NCI-H510A treated with DMSO at 0.1 percent for 48 hours (cell line): ENCODE results near the gene TSBP1.

ENCODE experiments used
- DNase-seq: peaks from one replicate; lab custom pipeline; 2025; lab: John Stamatoyannopoulos, UW

TSBP1 gene, protein sequence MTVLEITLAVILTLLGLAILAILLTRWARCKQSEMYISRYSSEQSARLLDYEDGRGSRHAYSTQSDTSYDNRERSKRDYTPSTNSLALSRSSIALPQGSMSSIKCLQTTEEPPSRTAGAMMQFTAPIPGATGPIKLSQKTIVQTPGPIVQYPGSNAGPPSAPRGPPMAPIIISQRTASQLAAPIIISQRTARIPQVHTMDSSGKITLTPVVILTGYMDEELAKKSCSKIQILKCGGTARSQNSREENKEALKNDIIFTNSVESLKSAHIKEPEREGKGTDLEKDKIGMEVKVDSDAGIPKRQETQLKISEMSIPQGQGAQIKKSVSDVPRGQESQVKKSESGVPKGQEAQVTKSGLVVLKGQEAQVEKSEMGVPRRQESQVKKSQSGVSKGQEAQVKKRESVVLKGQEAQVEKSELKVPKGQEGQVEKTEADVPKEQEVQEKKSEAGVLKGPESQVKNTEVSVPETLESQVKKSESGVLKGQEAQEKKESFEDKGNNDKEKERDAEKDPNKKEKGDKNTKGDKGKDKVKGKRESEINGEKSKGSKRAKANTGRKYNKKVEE

DNA sequence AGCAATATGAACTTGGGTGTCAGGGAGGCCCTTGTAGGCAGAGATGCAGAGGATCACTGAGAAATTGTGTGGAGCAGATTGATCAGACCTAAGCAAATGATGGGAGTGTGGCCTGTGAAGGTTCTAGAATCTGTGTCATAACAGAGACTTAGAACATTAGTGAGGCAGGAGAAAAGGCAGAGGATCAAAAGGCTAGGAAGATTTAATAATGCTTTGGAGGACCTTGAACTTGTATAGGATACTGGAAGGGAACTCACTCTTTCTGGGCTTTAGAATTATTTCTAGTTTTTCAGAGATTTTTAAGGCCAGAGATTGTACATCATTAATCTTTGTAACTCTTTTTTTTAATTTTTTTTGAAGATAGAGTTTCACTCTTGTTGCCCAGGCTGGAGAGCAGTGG, at the start of gene TSBP1:
Gene TSBP1 (minus strand): TSS at position 101 of the 400 bp plus-strand sequence. CDS start 197 bp downstream, outside the sequence.
- DNase-seq = no peak

- no peak for DNase-seq
These were observed 44.3 kb upstream of the TSBP1 start for GRCh38 chr6:32416036-32416435.

- DNase-seq = peak; percentile 40
These were observed 43.9 kb upstream of the TSBP1 start for GRCh38 chr6:32415521-32416019.

DNA sequence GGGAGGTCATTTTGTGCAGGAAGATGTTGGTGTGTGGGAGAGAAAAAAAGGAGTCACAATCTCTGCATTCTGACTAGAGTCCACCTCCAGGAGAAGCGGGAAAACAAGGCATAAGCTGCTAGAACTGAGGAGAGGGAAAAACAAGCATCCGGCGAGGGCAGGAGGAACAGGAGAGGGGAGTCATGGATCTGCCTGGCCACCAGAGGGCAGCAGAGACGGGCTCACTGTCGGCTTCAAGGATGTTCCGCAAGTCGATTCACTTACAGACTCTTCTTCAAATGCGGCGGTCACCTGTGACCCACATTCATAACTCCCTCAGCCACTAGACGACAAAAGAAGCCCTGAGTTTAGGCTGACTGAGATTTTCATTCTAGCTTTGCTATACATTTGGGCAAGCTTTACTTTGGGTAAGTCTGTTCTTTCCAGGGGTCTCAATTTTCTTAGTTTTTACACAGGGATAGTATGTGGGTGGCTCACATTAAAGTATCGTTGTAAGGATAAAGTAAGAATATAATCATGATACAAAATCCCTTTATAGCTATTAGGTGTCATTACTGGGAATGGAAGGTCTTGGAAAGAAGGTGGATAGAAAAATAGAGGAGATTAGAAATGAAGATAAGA, 41.8 kb upstream of the TSBP1 start:
- DNase-seq = peak; percentile 78

GRCh38 chr6:32411566-32412327, 40.0 kb upstream of the TSBP1 start:
- no peak for DNase-seq

DNA sequence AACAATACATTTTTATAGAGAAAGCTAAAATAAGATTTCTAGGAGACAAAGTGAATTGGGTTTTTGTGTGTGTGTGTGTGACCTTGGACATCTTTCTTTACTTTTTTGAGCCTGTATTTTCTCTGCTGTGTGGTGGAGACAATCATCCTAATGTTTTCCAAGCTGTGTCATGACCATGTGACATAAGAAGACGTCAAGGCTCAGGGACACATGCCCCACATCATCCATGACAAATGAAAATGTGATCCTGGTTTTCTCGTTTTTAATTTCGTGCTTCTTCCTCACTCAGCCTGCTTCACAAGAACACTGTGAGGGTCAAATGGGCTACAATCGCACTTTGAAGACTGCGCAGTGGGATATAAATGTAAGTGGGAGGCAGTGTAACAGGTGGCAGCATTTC, 39.2 kb upstream of the TSBP1 start:
- no peak for DNase-seq

DNA sequence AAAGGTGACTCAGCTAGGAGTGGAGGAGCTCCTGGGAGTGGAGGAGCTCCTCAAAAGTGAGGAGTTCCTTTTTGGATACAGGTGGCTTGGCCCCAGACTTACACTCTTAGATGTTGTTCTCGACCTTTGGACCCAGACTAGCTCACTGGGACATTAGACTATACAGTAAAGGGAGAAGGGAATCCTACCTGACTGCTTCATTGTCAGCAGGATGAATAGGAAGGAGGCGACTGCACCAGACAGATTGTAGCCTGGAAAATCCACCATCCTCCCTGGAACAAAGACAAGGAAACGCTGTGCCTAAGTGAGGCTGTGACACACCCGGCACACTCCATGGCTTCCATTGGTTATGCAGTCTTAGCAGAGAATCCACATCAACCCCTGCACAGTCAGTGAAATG, 35.2 kb upstream of the TSBP1 start, which contains the start of gene BTNL2:
Gene BTNL2 (minus strand): TSS at position 325 of the 400 bp plus-strand sequence. CDS start 58 bp downstream, at position 267.
- DNase-seq = no peak

- no peak for DNase-seq
These were observed 34.5 kb upstream of the TSBP1 start for GRCh38 chr6:32406197-32406596.

DNA sequence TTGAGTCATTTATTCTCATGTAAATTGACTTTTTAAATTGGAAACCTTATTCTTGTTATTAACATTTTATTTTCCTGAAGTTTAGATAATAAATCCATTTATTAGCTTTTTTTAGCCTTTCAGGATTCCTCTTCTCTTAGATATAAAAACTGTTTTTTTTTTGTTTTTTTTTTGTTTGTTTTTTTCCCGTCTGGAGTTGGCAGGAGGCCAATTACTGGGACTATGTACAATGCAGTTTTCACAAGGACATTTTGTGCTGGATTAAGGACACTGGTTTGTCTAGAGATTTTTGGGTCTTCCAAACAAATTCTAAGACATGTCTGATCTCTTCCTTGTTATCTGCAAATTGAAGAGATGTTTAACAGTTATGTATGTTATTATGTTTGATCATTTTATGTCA, 34.0 kb upstream of the TSBP1 start:
- no peak for DNase-seq

GRCh38 chr6:32402812-32403211, 31.1 kb upstream of the TSBP1 start:
- no peak for DNase-seq

DNA sequence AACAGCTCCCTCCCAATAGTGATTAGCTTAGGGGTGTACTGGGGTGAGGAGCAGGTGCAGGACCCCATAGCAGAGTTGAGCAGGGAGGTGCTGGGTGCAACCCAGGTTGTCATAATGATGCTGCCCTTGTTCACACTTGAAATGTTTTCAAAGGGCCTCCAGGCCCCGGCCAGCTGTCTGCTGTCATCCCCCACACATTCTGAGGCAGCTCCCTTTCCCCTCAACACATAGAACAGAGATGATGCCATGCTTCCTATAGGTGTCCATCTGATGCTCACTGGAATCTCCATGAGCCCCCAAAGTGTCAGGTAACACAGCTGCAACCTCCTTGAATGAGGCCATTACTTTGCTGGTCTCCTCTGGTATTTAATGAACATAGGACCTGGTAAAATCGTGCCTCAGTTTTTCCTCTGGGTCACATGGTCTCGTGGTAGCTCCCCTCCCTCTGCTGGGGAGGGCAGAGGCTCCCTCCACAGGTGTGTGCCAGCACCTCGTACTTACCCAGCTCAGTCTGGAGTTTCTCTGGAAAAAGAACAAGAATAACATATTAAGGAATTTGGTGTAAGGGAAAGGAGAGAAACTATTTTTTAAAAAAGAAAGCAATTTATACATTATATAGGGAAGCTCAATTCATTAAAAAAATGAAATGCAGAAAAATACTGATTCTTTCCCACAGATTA, 29.7 kb upstream of the TSBP1 start:
- no peak for DNase-seq

GRCh38 chr6:32397252-32397920, 25.7 kb upstream of the TSBP1 start:
- no peak for DNase-seq

GRCh38 chr6:32396028-32396427, 24.3 kb upstream of the TSBP1 start:
- no peak for DNase-seq

- DNase-seq = no peak
These were observed 22.1 kb upstream of the TSBP1 start for GRCh38 chr6:32393665-32394420.

DNA sequence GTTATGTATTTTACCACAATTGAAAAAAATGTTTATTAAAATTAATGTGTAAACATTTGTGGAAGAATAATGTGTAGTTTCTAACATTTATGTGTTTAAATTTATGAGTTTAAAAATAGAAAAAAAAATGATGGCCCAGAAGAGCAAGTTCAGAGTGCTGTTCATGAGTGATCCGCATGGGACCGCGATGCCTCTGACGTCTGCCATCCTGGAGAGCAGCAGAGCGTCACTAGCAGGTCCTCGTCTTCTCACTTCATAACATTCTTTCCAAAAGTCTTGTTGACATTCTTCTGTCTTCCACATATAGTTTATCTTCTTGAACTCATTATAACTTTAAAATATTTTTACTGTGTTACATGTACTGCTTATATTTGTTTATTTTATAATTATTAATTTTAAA, 19.8 kb upstream of the TSBP1 start:
- no peak for DNase-seq

- no peak for DNase-seq
These were observed 16.1 kb upstream of the TSBP1 start for GRCh38 chr6:32387589-32388340.

DNA sequence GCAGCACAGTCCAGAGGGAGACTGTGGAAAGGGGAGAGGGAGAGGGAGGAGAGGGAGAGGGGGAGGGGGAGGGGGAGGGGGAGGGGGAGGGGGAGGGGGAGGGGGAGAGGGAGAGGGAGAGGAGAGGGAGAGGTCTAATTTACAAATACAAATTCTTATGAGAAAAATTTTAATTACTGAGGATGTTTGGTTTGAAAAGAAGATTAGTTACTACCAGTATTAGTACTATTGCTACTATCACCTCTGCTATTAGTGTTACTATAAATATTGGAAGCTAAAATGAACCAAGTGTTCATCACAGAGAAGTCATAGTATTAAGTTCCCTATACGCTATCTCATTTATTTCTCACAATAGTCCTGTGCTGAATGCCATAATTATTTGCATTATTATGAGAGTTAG, 14.3 kb upstream of the TSBP1 start:
- no peak for DNase-seq

DNA sequence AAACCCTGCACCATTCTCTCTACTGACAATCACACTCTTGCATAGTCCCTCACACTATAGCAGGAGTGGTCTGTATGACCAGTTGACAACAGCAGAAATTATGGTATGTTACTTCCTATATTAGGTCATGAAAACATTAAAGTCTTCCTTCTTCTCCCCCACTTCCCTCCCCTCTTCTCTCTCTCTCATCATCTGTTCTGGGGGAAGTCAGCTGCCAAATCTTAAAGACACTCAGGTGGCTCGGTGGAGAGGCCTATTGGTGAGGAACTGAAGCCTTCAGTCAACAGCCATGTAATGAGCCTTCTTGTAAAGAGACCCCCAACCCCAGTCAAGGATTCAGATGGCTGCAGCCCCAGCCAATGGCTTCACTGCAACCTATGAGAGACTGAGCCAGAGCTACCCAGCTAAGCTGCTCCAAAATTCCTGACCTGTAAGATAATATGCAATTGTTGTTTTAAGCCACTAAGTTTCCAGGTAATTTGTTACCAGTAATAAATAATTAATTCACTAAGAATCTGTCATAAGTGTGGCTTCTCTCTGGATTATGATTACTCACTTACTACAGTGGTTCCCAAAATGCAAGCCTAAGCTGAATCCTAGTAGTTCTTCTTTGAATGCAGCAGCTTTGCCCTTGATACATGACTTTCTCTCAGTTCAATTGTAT, 11.2 kb upstream of the TSBP1 start:
- no peak for DNase-seq

DNA sequence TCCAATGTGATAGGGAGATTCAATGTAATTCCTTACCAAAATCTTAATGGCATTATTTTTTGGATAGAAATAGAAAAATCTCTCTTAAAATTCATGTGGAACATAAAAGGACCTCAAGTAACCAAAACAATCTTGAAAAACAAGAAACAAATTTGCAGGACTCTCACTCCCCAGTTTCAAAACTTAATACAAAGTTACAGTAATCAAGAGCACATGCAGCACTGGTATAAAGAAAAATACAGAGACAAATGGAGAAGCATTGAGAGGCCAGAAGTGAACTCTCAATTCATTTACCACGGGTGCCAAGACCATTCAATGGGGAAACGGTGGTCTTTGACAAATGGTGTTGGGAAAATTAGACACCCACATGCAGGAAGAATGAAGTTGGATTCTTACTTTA, 7.8 kb upstream of the TSBP1 start:
- no peak for DNase-seq
